Chondrocyte (in vitro differentiated cells): ENCODE data around the gene CAB39. TPM values are rescaled to one million over a fixed set of nuclear protein-coding genes. Genes with fewer than 3 reads are reported as not detected.

Source experiments
- DNase-seq: peaks from one replicate; pipeline ENCODE4 v3.0.0; 2021; ENCODE audit warnings: mixed read lengths, low spot score
- H3K27ac Mint-ChIP-seq: one replicate; pipeline ENCODE4 v1.8.0; 2021; ENCODE audit warnings: mild to moderate bottlenecking, moderate library complexity, mixed read lengths; ENCODE audit not compliant: unreplicated experiment
- H3K27me3 Mint-ChIP-seq: 2 replicates; pipeline ENCODE4 v1.8.0; 2021; ENCODE audit warnings: low read depth, mixed read lengths
- H3K36me3 Mint-ChIP-seq: 2 replicates; pipeline ENCODE4 v1.8.0; 2021; ENCODE audit warnings: low read depth, mixed read lengths
- H3K4me1 Mint-ChIP-seq: 2 replicates; pipeline ENCODE4 v1.8.0; 2021; ENCODE audit warnings: low read depth, mild to moderate bottlenecking, mixed read lengths
- H3K4me3 Mint-ChIP-seq: one replicate; pipeline ENCODE4 v1.8.0; 2021; ENCODE audit warnings: mild to moderate bottlenecking, moderate library complexity, mixed read lengths; ENCODE audit not compliant: unreplicated experiment
- H3K9me3 Mint-ChIP-seq: 2 replicates; pipeline ENCODE4 v1.8.0; 2021; ENCODE audit warnings: low read depth, mixed read lengths
- total RNA-seq: library from RNA; stranded (reverse); gene quantifications from 3 replicates; pipeline ENCODE4 v1.2.1, GENCODE V29; 2021
- TF ChIP-seq, protein P1 (sequence below): fragments of 200-600 bp; sonication (generic); IDR thresholded peaks from 2 replicates; pipeline ENCODE4 v1.5.0; 2021; ENCODE audit warnings: antibody characterized with exemption, mild to moderate bottlenecking, moderate library complexity

The CAB39 gene
- total RNA-seq, 1 donor from 2014 or later, result 33.4 TPM

DNA sequence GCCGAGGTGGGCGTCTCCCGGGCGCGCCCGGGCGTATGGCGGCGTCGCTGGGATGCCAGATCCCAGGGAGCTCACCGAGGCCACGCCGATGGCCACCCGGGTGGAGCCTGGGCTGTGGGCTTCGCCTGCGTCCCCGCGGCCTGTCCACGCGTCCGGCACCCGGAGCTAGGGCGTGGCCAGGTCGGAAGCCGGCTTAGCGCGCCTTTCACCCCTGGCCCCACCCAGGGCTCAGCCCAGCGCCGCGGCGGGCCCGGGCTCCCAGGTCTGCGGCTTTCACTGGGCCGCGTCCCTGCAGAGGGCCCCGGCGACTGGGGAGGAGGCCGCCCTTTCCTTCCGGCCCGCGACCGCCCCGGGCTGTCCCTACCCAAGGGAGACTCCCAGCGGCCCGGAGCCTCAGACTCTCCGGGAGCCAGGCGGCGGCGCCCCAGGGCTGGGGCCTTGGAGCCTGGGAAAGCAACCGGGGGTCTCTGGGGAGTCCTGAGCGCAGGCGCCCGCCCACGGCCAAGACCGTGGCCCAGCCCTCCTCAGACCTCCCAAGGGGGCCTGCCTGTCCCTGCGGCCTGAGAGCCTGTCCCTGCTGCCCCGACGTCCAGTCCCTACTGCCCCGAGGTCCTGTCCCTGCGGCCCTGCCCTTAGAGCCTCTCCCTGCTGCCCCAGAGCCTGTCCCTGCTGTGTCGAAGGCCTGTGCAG lies 115.8 kb downstream of the CAB39 start:
- Mint-ChIP-seq H3K27ac (no peak overlapping the region), H3K9me3 (peaks cover 4% of the 10 kb centered on the region), H3K4me1 (peaks cover 5% of the 10 kb centered on the region), H3K4me3 (no peak overlapping the region), H3K27me3 (peaks cover 27% of the 10 kb centered on the region), H3K36me3 (peaks cover 4% of the 10 kb centered on the region)
- DNase-seq, result no peak
- TF ChIP-seq, protein P1, sequence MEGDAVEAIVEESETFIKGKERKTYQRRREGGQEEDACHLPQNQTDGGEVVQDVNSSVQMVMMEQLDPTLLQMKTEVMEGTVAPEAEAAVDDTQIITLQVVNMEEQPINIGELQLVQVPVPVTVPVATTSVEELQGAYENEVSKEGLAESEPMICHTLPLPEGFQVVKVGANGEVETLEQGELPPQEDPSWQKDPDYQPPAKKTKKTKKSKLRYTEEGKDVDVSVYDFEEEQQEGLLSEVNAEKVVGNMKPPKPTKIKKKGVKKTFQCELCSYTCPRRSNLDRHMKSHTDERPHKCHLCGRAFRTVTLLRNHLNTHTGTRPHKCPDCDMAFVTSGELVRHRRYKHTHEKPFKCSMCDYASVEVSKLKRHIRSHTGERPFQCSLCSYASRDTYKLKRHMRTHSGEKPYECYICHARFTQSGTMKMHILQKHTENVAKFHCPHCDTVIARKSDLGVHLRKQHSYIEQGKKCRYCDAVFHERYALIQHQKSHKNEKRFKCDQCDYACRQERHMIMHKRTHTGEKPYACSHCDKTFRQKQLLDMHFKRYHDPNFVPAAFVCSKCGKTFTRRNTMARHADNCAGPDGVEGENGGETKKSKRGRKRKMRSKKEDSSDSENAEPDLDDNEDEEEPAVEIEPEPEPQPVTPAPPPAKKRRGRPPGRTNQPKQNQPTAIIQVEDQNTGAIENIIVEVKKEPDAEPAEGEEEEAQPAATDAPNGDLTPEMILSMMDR, result no peak

DNA sequence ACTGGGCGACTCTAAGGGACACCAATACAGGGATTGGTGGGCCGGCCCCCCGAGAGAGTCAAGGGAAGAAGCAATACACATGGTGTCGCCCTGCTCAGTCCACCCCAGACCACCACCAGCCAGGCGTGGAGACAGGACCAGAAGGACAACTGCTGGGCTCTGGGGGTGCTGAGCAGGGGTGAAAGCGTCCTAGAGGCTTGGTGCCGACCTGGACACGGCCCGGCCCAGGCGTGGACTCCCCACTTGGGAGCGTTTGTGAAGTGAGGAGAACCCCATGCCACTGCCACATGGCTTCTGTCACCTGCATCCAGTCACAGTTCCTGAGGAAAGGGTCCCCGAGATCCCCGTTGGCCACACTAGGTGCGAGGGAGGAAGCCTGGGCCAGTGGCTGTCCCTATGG lies 116.7 kb downstream of the CAB39 start:
- Mint-ChIP-seq H3K27ac (no peak overlapping the region), H3K4me1 (peaks cover 4% of the 10 kb centered on the region), H3K27me3 (peaks cover 27% of the 10 kb centered on the region), H3K36me3 (peaks cover 4% of the 10 kb centered on the region), H3K9me3 (peaks cover 4% of the 10 kb centered on the region), H3K4me3 (no peak overlapping the region)
- TF ChIP-seq, protein P1, result no peak
- DNase-seq, result no peak

DNA sequence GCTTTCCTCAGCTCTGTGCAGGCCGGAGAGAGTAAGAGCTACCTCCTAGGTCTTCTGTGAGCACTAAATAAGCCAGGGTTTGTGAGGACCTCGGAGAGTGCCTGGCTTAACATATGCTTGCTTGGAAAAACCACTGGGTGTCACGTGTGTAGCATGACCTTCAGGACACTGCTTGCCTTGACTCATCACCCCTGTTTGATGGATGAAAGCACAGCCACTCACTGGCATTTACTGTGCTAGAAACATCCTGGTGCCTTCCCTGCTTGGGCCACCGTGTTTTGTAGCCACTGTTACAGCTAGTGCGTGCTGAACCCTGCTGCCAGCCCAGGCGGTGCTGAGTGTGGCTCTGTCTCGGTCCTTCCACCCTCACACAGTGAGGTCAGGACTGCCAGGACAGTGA lies 117.3 kb downstream of the CAB39 start:
- Mint-ChIP-seq H3K4me3 (no peak overlapping the region), H3K9me3 (peaks cover 4% of the 10 kb centered on the region), H3K27me3 (peaks cover 25% of the 10 kb centered on the region), H3K4me1 (no peaks in the 10 kb centered on the region), H3K27ac (no peak overlapping the region), H3K36me3 (peaks cover 4% of the 10 kb centered on the region)
- TF ChIP-seq, protein P1, result no peak
- DNase-seq, result no peak

DNA sequence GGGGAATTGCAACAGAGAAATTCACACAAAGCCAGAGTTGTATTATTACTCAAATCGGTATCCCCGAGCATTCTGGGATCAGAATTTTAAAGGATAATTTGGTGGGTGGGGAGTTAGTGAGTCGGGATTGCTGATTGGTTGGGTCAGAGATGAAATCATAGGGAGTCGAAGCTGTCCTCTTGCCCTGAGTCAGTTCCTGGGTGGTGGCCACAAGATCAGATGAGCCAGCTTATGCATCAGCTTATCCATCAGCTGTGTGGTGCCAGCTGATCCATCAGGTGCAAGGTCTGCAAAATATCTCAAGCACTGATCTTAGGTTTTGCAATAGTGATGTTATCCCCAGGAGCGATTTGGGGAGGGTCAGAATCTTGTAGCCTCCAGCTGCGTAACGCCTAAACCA lies 117.8 kb downstream of the CAB39 start:
- no peak for DNase-seq
- no peaks in the 10 kb centered on the region for H3K4me1 Mint-ChIP-seq
- peaks cover 28% of the 10 kb centered on the region for H3K27me3 Mint-ChIP-seq
- TF ChIP-seq, protein P1, result no peak
- H3K36me3 Mint-ChIP-seq, result peaks cover 4% of the 10 kb centered on the region
- H3K9me3 Mint-ChIP-seq, result peaks cover 4% of the 10 kb centered on the region
- H3K4me3 Mint-ChIP-seq, result no peak overlapping the region
- H3K27ac Mint-ChIP-seq, result no peak overlapping the region

DNA sequence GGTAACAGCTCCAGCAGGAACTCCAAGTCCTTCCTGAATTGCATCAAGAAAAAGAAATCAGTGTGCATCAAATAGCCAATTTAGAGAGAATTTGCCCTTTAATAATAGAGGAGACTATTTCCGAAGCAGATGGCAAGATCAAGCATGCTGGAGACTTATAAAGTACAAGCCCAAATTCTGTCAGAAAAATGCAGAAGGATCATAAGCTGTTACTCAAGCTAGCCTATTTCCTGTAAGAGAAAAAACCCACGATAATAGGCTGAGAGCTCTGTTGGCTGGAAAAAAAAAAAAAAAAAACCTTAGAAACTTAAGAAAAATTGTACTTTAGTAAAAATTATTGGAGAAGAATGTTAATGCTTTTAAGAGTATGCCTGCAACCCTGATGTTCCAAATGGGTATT lies 127.7 kb downstream of the CAB39 start:
- no peak for DNase-seq
- no peaks in the 10 kb centered on the region for H3K36me3 Mint-ChIP-seq
- H3K4me1 Mint-ChIP-seq, result no peaks in the 10 kb centered on the region
- H3K4me3 Mint-ChIP-seq, result no peak overlapping the region
- TF ChIP-seq, protein P1, result no peak
- no peak overlapping the region for H3K27ac Mint-ChIP-seq
- H3K27me3 Mint-ChIP-seq, result peaks cover 23% of the 10 kb centered on the region
- peaks cover 13% of the 10 kb centered on the region for H3K9me3 Mint-ChIP-seq
